Liver (tissue), 9 donors: ENCODE results near the gene GOPC. TPM values are rescaled to one million over a fixed set of nuclear protein-coding genes. Genes with fewer than 3 reads are reported as not detected.

Source experiments
- DNase-seq: peaks from one replicate; pipeline ENCODE4 v3.0.0-alpha.2; 2017; ENCODE audit warnings: low spot score
- H3K27ac ChIP-seq, 2 donors: one replicate each; pipeline ENCODE4 v1.7.0; 2013; ENCODE audit warnings: inconsistent platforms in 2 of 2, low read length in 2 of 2, control low read depth in 1 of 2, low read depth in 1 of 2, mild to moderate bottlenecking in 1 of 2
- H3K27me3 ChIP-seq, 4 donors: one replicate each; pipeline versions ENCODE4 v1.6.1 to v1.7.0; 2013; ENCODE audit warnings: low read length in 3 of 4, inconsistent platforms in 1 of 4, mild to moderate bottlenecking in 1 of 4, moderate library complexity in 1 of 4; ENCODE audit not compliant: control insufficient read depth in 4 of 4, insufficient read depth in 4 of 4
- H3K36me3 ChIP-seq, 4 donors: one replicate each; pipeline versions ENCODE4 v1.6.1 to v1.7.0; 2013; ENCODE audit warnings: low read length in 3 of 4, mild to moderate bottlenecking in 3 of 4, low read depth in 1 of 4, moderate library complexity in 1 of 4; ENCODE audit not compliant: control insufficient read depth in 4 of 4, insufficient read depth in 3 of 4
- H3K4me1 ChIP-seq, 4 donors: one replicate each; pipeline versions ENCODE4 v1.6.1 to v1.7.0; 2013; ENCODE audit warnings: low read length in 3 of 4, mild to moderate bottlenecking in 3 of 4, moderate library complexity in 1 of 4; ENCODE audit not compliant: control insufficient read depth in 4 of 4, insufficient read depth in 4 of 4
- H3K4me3 ChIP-seq, 3 donors: one replicate each; pipeline versions ENCODE4 v1.6.1 to v1.7.0; 2013; ENCODE audit warnings: low read length in 3 of 3, control low read depth in 1 of 3, low read depth in 1 of 3, mild to moderate bottlenecking in 1 of 3
- H3K9ac ChIP-seq, 2 donors: one replicate each; pipeline ENCODE4 v1.7.0; 2013; ENCODE audit warnings: low read length in 2 of 2, mild to moderate bottlenecking in 2 of 2, moderate library complexity in 2 of 2, control low read depth in 1 of 2, low read depth in 1 of 2
- H3K9me3 ChIP-seq, 4 donors: one replicate each; pipeline versions ENCODE4 v1.6.1 to v1.7.0; 2013; ENCODE audit warnings: low read length in 3 of 4; ENCODE audit not compliant: control insufficient read depth in 4 of 4
- ATF3 ChIP-seq: IDR thresholded peaks from 2 replicates; pipeline ENCODE4 v1.6.1; 2016; ENCODE audit warnings: antibody characterized with exemption
- CTCF ChIP-seq: fragments of 150-350 bp; IDR thresholded peaks from 2 replicates; pipeline ENCODE4 v1.5.1; 2017; ENCODE audit warnings: improper control_type of control experiment, low read depth, low read length; ENCODE audit not compliant: missing input control
- EGR1 ChIP-seq, 2 donors: IDR thresholded peaks; 2 replicates each; pipeline ENCODE4 v1.6.1; 2016 to 2018; ENCODE audit warnings: antibody characterized with exemption in 2 of 2, low read depth in 2 of 2
- FOXA1 ChIP-seq: IDR thresholded peaks from 2 replicates; pipeline ENCODE4 v1.6.1; 2016; ENCODE audit warnings: antibody characterized with exemption
- GABPA ChIP-seq, 2 donors: IDR thresholded peaks in 1 of 2; conservative IDR thresholded peaks in 1 of 2; 2 replicates each; pipeline ENCODE4 v1.6.1; 2016; ENCODE audit warnings: antibody characterized with exemption in 2 of 2, mild to moderate bottlenecking in 1 of 2, moderate library complexity in 1 of 2
- HNF4A ChIP-seq, 2 donors: conservative IDR thresholded peaks; 2 replicates each; pipeline ENCODE4 v1.6.1; 2016; ENCODE audit warnings: antibody characterized with exemption in 2 of 2, mild to moderate bottlenecking in 2 of 2
- HNF4G ChIP-seq: IDR thresholded peaks from 2 replicates; pipeline ENCODE4 v1.6.1; 2016; ENCODE audit warnings: antibody characterized with exemption
- JUND ChIP-seq, 2 donors: IDR thresholded peaks; 2 replicates each; pipeline ENCODE4 v1.6.1; 2016; ENCODE audit warnings: antibody characterized with exemption in 2 of 2
- MAX ChIP-seq: IDR thresholded peaks from 2 replicates; pipeline ENCODE4 v1.6.1; 2016; ENCODE audit warnings: antibody characterized with exemption
- NR2F2 ChIP-seq: IDR thresholded peaks from 2 replicates; pipeline ENCODE4 v1.6.1; 2016; ENCODE audit warnings: antibody characterized with exemption
- RAD21 ChIP-seq, 2 donors: IDR thresholded peaks; 2 replicates each; pipeline ENCODE4 v1.6.1; 2016; ENCODE audit warnings: antibody characterized with exemption in 2 of 2, mild to moderate bottlenecking in 2 of 2
- REST ChIP-seq: IDR thresholded peaks from 2 replicates; pipeline ENCODE4 v1.6.1; 2016; ENCODE audit warnings: antibody characterized with exemption, mild to moderate bottlenecking
- RXRA ChIP-seq, 2 donors: IDR thresholded peaks; 2 replicates each; pipeline ENCODE4 v1.6.1; 2017 to 2018; ENCODE audit warnings: antibody characterized with exemption in 2 of 2, mild to moderate bottlenecking in 1 of 2
- SP1 ChIP-seq: IDR thresholded peaks from 2 replicates; pipeline ENCODE4 v1.6.1; 2018; ENCODE audit warnings: antibody characterized with exemption, mild to moderate bottlenecking
- TAF1 ChIP-seq: conservative IDR thresholded peaks from 2 replicates; pipeline ENCODE4 v1.6.1; 2016; ENCODE audit warnings: antibody characterized with exemption, mild to moderate bottlenecking
- YY1 ChIP-seq: IDR thresholded peaks from 2 replicates; pipeline ENCODE4 v1.6.1; 2016; ENCODE audit warnings: antibody characterized with exemption, mild to moderate bottlenecking
- ZBTB33 ChIP-seq: IDR thresholded peaks from 2 replicates; pipeline ENCODE4 v1.6.1; 2016; ENCODE audit warnings: antibody characterized with exemption
- WGBS: extraction: QIAGEN DNeasy Blood & Tissue Kit; methylation state at CpG from one replicate; pipeline ENCODE4 v1.1.7; 2013; 5-methylcytosine and 5-hydroxymethylcytosine counted together
- polyA plus RNA-seq, 2 donors: library from polyadenylated mRNA; stranded (reverse) in 1 of 2; unstranded in 1 of 2; fragments of 200-250 nt in 1 of 2; fragments of >200 nt in 1 of 2; fragmentation: Nextera tagmentation in 1 of 2; extraction: Ambion mirVana in 1 of 2; gene quantifications; one replicate each; pipeline versions ENCODE4 v1.2.1 to v1.2.3, GENCODE V29; 2013 to 2015
- total RNA-seq, 2 donors: library from RNA; depleted of rRNA; stranded (reverse); fragments of >200 nt; gene quantifications; one replicate each; pipeline ENCODE4 v1.2.3, GENCODE V29; 2014
- donor health status: healthy.
- donor health status: healthy.
- donor health status: healthy.
- donor health status: healthy.
- donor health status: healthy.

The GOPC gene
- total and polyA plus RNA-seq, 4 donors, result 7.4 to 17.8 (median 11.4) TPM

- WGBS, result 98% methylated on average over 2 of the region's 2 CpGs
- Histone ChIP-seq H3K9ac (no peak overlapping the region), H3K36me3 (peaks cover 5 to 36% (median 29%) of the 10 kb centered on the region in 4 donors), H3K4me1 (no peaks in the 10 kb centered on the region), H3K27me3 (no peaks in the 10 kb centered on the region), H3K27ac (no peak overlapping the region), H3K4me3 (no peak overlapping the region), H3K9me3 (no peaks in the 10 kb centered on the region)
- DNase-seq, result no peak
- TF ChIP-seq YY1 (no peak), MAX (no peak), ZBTB33 (no peak), SP1 (no peak), NR2F2 (no peak), EGR1 (IDR thresholded peaks at IDR 0.05; ENCODE audit: low read depth in 2 of 2) (no peak), RAD21 (IDR thresholded peaks at IDR 0.05) (no peak), REST (no peak), FOXA1 (no peak), ATF3 (no peak), HNF4A (conservative IDR thresholded peaks at IDR 0.05) (no peak)
Observed at GRCh38 chr6:117568247-117568646, 34.1 kb downstream of the GOPC start.

- WGBS, result 81% methylated on average over 1 of the region's 1 CpG
- no peak for TF ChIP-seq ZBTB33
- no peak for TF ChIP-seq JUND (IDR thresholded peaks at IDR 0.05)
- no peak for TF ChIP-seq CTCF
- TF ChIP-seq REST, result no peak
- TF ChIP-seq GABPA (IDR thresholded peaks at IDR 0.05 in 1 of 2, conservative IDR thresholded peaks at IDR 0.05 in 1 of 2), result no peak
- no peak for TF ChIP-seq HNF4G
- TF ChIP-seq TAF1, result no peak
- TF ChIP-seq MAX, result no peak
- no peak for TF ChIP-seq RXRA (IDR thresholded peaks at IDR 0.05)
- TF ChIP-seq YY1, result no peak
- TF ChIP-seq FOXA1, result no peak
- TF ChIP-seq EGR1 (IDR thresholded peaks at IDR 0.05; ENCODE audit: low read depth in 2 of 2), result no peak
- TF ChIP-seq RAD21 (IDR thresholded peaks at IDR 0.05), result no peak
- TF ChIP-seq HNF4A (conservative IDR thresholded peaks at IDR 0.05), result no peak
- TF ChIP-seq NR2F2, result no peak
- DNase-seq, result no peak
- Histone ChIP-seq H3K9me3 (no peaks in the 10 kb centered on the region), H3K36me3 (peaks cover 5 to 41% (median 22%) of the 10 kb centered on the region in 4 donors), H3K4me3 (no peak overlapping the region), H3K27me3 (no peaks in the 10 kb centered on the region), H3K4me1 (no peaks in the 10 kb centered on the region), H3K9ac (no peak overlapping the region), H3K27ac (no peak overlapping the region)
Observed at GRCh38 chr6:117564681-117565080, 37.6 kb downstream of the GOPC start.
